Spinal cord (tissue), 10 donors: ENCODE measurements around the gene MAGI1. TPM values are rescaled to one million over a fixed set of nuclear protein-coding genes. Genes with fewer than 3 reads are reported as not detected.

Experiments
- DNase-seq, 6 donors: peaks; one replicate each; pipeline versions ENCODE4 v3.0.0 to v3.0.0-alpha.2; 2013 to 2015; ENCODE audit warnings: low spot score in 6 of 6, low read depth in 4 of 6
- H3K27ac ChIP-seq: one replicate; pipeline ENCODE4 v1.5.1; 2013; ENCODE audit warnings: low read depth, low read length, control low read depth
- H3K27me3 ChIP-seq: one replicate; pipeline ENCODE4 v1.6.1; 2013; ENCODE audit warnings: low read length; ENCODE audit not compliant: control insufficient read depth, insufficient read depth
- H3K36me3 ChIP-seq: one replicate; pipeline ENCODE4 v1.6.1; 2013; ENCODE audit warnings: low read length; ENCODE audit not compliant: control insufficient read depth, insufficient read depth
- H3K4me1 ChIP-seq: one replicate; pipeline ENCODE4 v1.6.1; 2013; ENCODE audit warnings: low read length; ENCODE audit not compliant: control insufficient read depth, insufficient read depth
- H3K4me3 ChIP-seq: one replicate; pipeline ENCODE4 v1.5.1; 2013; ENCODE audit warnings: low read depth, low read length, control low read depth
- H3K9me3 ChIP-seq: one replicate; pipeline ENCODE4 v1.6.1; 2013; ENCODE audit warnings: low read length; ENCODE audit not compliant: control insufficient read depth, insufficient read depth
- WGBS: methylation state at CpG from one replicate; pipeline ENCODE4 v1.1.5; 2013; ENCODE audit warnings: missing lambda C conversion rate; ENCODE audit not compliant: insufficient coverage; 5-methylcytosine and 5-hydroxymethylcytosine counted together
- polyA plus RNA-seq, 2 donors: library from polyadenylated mRNA; unstranded; fragments of 120-200 nt; gene quantifications; one replicate each; pipeline ENCODE4 v1.2.1, GENCODE V29; 2013; ENCODE audit not compliant: insufficient read length in 2 of 2
- total RNA-seq, 2 donors: library from RNA; depleted of rRNA in 1 of 2; stranded (reverse); fragments of 120-200 nt in 1 of 2; fragments of >200 nt in 1 of 2; gene quantifications; one replicate each; pipeline versions ENCODE4 v1.2.3 to v1.2.4, GENCODE V29; 2013 to 2014
- donor health status: healthy.

The MAGI1 gene
- total and polyA plus RNA-seq, 4 donors = 41.5 to 86.3 (median 62.7) TPM

GRCh38 chr3:65507437-65507836 lies 531.3 kb downstream of the MAGI1 start:
- H3K36me3 ChIP-seq = no peaks in the 10 kb centered on the region
- no peaks in the 10 kb centered on the region for H3K27me3 ChIP-seq
- no peaks in the 10 kb centered on the region for H3K9me3 ChIP-seq
- no peaks in the 10 kb centered on the region for H3K4me1 ChIP-seq
- WGBS = 57% methylated on average over 3 of the region's 3 CpGs
- no peak overlapping the region for H3K27ac ChIP-seq
- peak in 1 of 6 donors; percentile 81 for DNase-seq
- H3K4me3 ChIP-seq = no peak overlapping the region

GRCh38 chr3:65503776-65504175 lies 534.9 kb downstream of the MAGI1 start:
- Histone ChIP-seq H3K27ac (no peak overlapping the region), H3K4me1 (no peaks in the 10 kb centered on the region), H3K9me3 (no peaks in the 10 kb centered on the region), H3K4me3 (no peak overlapping the region), H3K36me3 (no peaks in the 10 kb centered on the region), H3K27me3 (no peaks in the 10 kb centered on the region)
- no peak for DNase-seq
- no CpG with 5 or more reads among the region's 1 CpG for WGBS

- Histone ChIP-seq H3K9me3 (no peaks in the 10 kb centered on the region), H3K36me3 (no peaks in the 10 kb centered on the region), H3K27me3 (no peaks in the 10 kb centered on the region), H3K4me1 (peaks cover 4% of the 10 kb centered on the region), H3K4me3 (no peak overlapping the region), H3K27ac (no peak overlapping the region)
- no peak for DNase-seq
- WGBS = 100% methylated on average over 1 of the region's 2 CpGs
These were observed 536.2 kb downstream of the MAGI1 start for GRCh38 chr3:65502526-65502925.

- DNase-seq = peak in 1 of 6 donors; percentile 47
- Histone ChIP-seq H3K4me3 (no peak overlapping the region), H3K27me3 (no peaks in the 10 kb centered on the region), H3K27ac (no peak overlapping the region), H3K36me3 (no peaks in the 10 kb centered on the region), H3K4me1 (peaks cover 4% of the 10 kb centered on the region), H3K9me3 (no peaks in the 10 kb centered on the region)
- 97% methylated on average over 3 of the region's 6 CpGs for WGBS
These were observed 538.1 kb downstream of the MAGI1 start for GRCh38 chr3:65500398-65501306.

- no peaks in the 10 kb centered on the region for H3K9me3 ChIP-seq
- peaks cover 4% of the 10 kb centered on the region for H3K4me1 ChIP-seq
- peak in 5 of 6 donors; percentile 55 to 95 (median 75) for DNase-seq
- H3K27ac ChIP-seq = no peak overlapping the region
- H3K36me3 ChIP-seq = no peaks in the 10 kb centered on the region
- no peak overlapping the region for H3K4me3 ChIP-seq
- no peaks in the 10 kb centered on the region for H3K27me3 ChIP-seq
- WGBS = 36% methylated on average over 4 of the region's 8 CpGs
These were observed 540.9 kb downstream of the MAGI1 start for GRCh38 chr3:65497846-65498245.

GRCh38 chr3:65497236-65497635 lies 541.5 kb downstream of the MAGI1 start:
- H3K27ac ChIP-seq = no peak overlapping the region
- no peaks in the 10 kb centered on the region for H3K36me3 ChIP-seq
- H3K4me3 ChIP-seq = no peak overlapping the region
- no peaks in the 10 kb centered on the region for H3K9me3 ChIP-seq
- no peaks in the 10 kb centered on the region for H3K27me3 ChIP-seq
- peaks cover 4% of the 10 kb centered on the region for H3K4me1 ChIP-seq
- whole genome bisulfite sequencing = 33% methylated on average over 2 of the region's 2 CpGs
- DNase-seq = peak in 1 of 6 donors; percentile 63

GRCh38 chr3:65493938-65494337 lies 544.8 kb downstream of the MAGI1 start:
- DNase-seq = no peak
- no peak overlapping the region for H3K4me3 ChIP-seq
- no peaks in the 10 kb centered on the region for H3K27me3 ChIP-seq
- no peaks in the 10 kb centered on the region for H3K36me3 ChIP-seq
- H3K9me3 ChIP-seq = no peaks in the 10 kb centered on the region
- no peak overlapping the region for H3K27ac ChIP-seq
- peaks cover 4% of the 10 kb centered on the region for H3K4me1 ChIP-seq
- WGBS = no CpG with 5 or more reads among the region's 7 CpGs

GRCh38 chr3:65493371-65493882 lies 545.3 kb downstream of the MAGI1 start:
- Histone ChIP-seq H3K4me3 (no peak overlapping the region), H3K36me3 (no peaks in the 10 kb centered on the region), H3K4me1 (peaks cover 4% of the 10 kb centered on the region), H3K9me3 (no peaks in the 10 kb centered on the region), H3K27me3 (no peaks in the 10 kb centered on the region), H3K27ac (no peak overlapping the region)
- no peak for DNase-seq
- 88% methylated on average over 7 of the region's 8 CpGs for WGBS

- H3K4me3 ChIP-seq = no peak overlapping the region
- no peaks in the 10 kb centered on the region for H3K27me3 ChIP-seq
- no peak for DNase-seq
- no peaks in the 10 kb centered on the region for H3K9me3 ChIP-seq
- no CpG with 5 or more reads among the region's 2 CpGs for WGBS
- no peaks in the 10 kb centered on the region for H3K36me3 ChIP-seq
- H3K27ac ChIP-seq = no peak overlapping the region
- no peaks in the 10 kb centered on the region for H3K4me1 ChIP-seq
These were observed 546.5 kb downstream of the MAGI1 start for GRCh38 chr3:65492249-65492648.

- H3K4me3 ChIP-seq = no peak overlapping the region
- H3K9me3 ChIP-seq = no peaks in the 10 kb centered on the region
- no peaks in the 10 kb centered on the region for H3K27me3 ChIP-seq
- no peaks in the 10 kb centered on the region for H3K4me1 ChIP-seq
- no peaks in the 10 kb centered on the region for H3K36me3 ChIP-seq
- no peak overlapping the region for H3K27ac ChIP-seq
- DNase-seq = peak in 2 of 6 donors; percentile 22 to 87
- 57% methylated on average over 1 of the region's 3 CpGs for WGBS
These were observed 548.6 kb downstream of the MAGI1 start for GRCh38 chr3:65490114-65490513.
